ENCODE measurements around the gene EXOC2.

The EXOC2 gene

DNA sequence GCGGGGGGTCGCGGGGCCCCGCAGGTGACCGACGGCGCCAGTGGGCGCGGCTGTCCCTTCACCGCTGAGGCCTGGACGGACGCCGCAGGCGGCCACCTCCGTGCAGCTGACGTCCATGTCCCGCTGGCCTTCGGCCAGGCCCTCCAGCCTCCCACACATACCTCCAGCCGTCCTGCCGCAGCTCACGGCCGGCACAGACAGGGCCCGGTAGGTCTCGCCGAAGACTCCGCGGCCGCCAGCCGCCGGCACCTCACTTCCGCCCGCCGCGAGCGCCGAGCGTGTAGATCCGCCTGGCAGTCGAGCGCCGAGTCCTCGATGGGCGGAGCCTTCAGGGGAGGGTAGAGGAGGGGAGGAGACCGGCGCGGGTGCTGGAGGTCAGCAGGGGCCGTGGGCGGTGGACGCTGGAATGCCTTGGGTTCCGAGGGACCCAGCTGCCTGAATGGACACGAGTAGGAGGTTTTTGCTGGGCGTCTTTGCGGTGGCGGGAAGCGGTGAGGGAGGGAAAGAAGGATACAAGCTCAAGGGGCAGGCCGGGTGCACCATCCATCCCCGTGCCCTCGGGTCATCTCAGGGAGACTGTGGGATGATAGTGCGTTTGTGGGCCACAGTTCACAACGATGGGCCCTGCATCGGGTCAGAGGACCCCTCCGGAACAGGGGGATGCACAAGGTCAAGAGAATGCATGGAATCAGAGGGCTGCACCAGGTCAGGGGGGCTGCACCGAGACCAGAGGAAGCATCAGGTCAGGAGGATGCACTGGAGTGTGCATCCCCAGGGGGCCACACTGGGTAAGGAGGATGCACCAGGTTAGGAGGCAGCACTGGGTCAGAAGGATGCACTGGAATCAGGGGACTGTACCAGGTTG is at the start of gene EXOC2:
TSS of gene EXOC2 (minus strand) at position 282 of the 865 bp plus-strand sequence. CDS start 55,321 bp downstream, outside the sequence.
- peak; percentile 57 to 75 (median 59) for DNase-seq (ENCODE audit: low read depth in 3 of 3, low spot score in 1 of 3)

GRCh38 chr6:741410-742339 is 48.7 kb upstream of the EXOC2 start:
- no peak for DNase-seq (ENCODE audit: low read depth in 3 of 3, low spot score in 1 of 3)

DNA sequence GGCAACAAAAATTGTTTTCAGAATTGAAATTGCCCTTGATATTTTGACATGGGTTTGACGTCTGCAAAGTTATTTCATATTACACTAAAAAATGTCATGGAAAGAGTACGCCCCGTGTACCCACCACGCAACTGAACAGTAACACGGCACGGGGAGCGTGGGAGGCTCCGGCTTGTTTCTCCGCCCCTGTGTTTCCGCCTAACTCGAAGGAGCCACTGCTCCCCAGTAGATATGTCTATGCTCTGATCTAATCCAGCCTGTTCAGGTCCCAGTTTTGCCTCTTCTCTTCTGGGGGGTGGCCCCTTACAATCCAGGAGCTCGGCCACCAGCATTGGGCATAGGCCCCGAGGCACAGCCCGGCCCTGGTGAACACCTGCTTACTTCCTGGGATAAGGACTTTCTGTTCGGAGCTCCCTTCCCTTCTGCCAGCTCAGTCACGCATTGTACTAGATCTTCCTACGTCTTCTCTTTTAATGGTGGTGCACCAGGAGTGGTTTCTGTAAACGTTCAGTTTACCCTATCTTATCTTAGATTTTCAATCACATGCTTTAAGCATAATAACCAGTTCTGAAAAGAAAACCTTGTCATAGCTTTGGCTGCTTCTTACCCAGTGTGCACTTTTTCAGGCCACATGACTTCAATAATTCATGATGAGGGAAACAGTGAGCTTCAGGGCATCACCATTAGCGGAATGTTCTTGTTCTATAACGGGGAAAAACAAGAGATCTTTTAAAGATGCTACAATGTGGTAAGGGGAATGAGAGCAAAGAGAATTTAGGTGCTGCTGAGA is 43.9 kb upstream of the EXOC2 start:
- no peak for DNase-seq (ENCODE audit: low read depth in 3 of 3, low spot score in 1 of 3)

DNA sequence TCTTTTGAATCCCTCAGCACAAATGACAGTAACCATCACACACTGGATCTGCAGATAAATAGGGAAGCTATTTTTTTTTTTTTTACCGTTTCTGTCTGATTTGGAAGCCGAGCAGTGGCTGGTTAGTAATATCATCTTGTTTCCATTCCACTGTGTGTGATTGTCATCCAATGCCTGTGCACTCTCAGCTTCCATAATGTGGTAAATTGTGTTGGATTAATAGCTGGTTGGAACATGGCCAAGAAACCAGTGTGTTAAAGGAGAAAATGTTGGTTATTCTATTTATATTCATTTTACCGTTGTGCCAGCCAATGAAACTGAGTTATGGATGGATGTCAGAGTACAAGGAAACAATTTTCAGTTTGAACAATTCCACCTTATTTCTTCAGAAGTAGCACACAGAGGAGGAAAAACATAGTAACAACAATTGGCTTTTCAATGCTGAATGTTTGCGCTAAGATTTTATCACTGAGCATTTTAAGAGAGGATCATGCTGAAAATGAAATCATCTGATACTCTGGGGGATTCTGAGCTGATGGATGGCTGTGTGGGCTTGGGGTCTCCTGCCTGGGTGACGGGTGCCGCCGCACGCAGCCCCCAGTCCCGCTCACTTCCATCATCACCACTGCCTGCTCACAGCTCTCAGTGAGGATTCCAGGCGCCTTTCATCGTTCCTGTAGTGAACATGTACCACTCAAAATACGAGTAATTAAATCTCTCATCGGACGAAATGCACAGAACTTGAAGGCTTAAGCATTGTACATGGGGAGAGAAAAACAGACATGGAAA is 40.7 kb upstream of the EXOC2 start:
- no peak for DNase-seq (ENCODE audit: low read depth in 3 of 3, low spot score in 1 of 3)

DNA sequence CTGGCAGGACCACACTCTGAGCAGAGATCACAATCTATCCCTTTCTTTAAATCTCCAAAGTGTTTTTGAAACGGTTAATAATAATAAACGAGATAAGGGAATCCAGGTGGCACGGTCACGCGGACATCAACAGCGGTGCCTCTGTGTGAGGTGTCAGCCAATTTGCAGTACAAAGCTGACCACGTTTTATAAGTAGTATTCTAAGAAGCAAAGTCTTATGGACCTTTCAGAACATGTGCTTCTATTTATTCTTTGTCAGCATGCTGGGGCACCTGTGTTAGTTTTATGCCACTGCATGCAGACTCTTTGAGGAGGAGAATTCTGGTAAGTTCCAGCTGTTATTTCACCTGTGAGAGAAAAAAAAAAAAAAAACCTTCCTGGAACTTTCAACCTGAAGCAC is 39.0 kb upstream of the EXOC2 start:
- DNase-seq (ENCODE audit: low read depth in 3 of 3, low spot score in 1 of 3) = no peak

DNA sequence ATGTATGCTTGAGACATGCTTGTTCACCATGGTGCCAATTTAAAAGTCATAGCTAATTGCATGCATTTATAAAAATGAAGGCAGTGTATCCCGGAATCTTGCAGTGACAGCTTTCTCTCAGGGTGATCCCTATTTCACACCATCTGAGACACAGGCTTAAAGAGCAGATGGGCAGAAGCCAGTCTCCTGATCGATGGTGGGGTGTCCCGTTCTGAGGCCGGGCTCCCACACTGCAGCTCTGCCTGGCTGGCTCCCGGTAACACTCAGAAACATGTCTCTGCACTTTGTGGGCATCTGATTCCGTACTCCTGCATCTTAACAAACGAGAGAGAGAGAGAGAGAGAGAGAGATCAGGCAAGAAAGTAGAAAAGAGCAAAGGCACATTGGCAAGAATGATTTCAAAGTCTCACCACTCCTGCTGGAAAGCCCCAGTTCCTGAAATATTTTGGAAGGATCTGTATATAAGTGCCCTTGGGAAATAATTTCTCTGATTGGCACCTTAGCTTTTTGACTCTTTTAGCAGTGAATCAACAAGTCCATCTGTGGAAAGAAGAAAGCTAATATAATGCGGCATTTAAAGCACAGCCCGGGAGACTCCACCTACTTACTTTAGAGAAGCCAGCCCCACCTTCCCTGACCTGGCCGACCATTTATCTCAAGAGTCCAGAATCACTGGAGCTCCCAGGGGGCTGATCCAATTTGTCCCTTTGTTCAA is 36.8 kb upstream of the EXOC2 start:
- DNase-seq (ENCODE audit: low read depth in 3 of 3, low spot score in 1 of 3) = no peak

DNA sequence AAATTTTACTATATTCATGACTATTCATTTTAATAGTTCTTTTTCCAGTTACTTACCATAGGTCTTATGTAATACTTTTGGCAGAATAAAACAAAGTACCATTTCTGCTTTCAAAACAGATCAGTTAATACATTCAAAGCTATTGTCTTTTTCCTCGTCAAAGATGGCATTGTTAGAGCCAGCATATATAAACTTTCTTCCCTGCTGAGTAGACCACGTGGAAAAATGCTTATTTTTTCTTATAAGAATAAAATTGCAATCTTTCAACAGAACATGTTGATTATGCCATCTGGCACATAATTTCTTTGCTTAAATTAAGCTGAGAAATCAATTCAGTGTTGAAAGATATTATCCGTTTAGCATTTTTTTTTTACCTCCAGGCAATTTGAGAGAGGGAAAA is 34.9 kb upstream of the EXOC2 start:
- no peak for DNase-seq (ENCODE audit: low read depth in 3 of 3, low spot score in 1 of 3)

DNA sequence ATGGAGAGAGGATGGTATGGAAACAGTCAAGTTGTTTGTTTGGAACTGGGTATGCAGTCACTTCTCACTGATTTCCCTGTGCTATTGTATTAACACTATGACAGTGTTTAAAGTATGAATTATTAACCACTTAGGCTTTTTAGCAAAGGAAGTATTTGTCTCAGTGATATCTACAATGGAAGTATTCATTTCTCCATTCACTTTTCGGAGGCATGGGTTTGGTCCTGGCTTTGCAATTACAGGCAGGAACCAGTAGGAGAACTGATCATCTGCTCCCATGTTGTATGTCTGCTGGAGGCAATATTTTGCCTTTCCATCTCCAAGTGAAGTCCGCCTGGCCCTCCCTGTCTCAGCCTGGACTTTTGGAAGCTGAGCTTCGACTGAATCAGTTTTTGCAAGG is 30.6 kb upstream of the EXOC2 start:
- DNase-seq (ENCODE audit: low read depth in 3 of 3, low spot score in 1 of 3) = no peak

- DNase-seq (ENCODE audit: low read depth in 3 of 3, low spot score in 1 of 3) = no peak
These were observed 29.7 kb upstream of the EXOC2 start for GRCh38 chr6:722608-723007.

DNA sequence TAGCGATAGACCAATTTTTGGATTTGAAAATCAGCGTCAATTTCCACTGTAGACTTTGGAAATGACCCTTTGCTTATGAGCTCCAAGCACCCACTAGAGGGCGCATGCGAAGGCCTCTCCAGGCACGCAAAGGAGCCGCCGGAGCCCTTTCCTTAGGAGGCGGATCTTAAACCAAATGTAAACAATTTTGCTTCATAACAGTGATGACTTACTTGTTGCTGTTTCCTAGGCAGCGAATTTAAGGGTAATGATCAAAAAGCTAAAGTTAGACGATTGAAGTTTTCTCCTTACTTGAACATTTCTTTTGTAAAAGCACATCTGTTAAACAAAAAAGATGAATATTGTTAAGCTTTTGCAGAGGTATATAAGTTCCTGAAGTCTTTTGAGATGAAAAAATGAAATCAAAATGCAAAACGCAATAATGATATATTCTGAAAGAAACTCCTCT is 29.2 kb upstream of the EXOC2 start:
- DNase-seq (ENCODE audit: low read depth in 3 of 3, low spot score in 1 of 3) = peak; percentile 41 to 59 (median 43)

DNA sequence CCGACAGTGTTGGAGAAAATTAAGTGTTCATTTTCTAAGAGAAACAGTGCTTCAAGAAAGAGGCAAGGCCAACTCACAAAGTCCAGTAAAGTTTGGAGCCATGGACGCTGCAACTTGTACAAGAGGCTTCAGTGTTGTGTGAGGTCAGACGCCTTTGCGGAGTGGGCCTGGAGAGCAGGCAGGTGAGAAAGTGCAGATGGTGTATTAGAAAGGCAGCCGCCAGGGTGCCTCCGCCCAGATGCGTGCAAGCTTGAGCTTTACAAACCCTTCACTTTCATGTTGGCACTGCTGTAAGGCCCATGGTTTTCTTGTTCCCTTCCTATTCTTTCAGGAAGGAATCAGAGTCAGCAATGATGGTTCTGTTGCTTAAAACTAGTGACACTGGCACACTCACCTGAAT is 25.4 kb upstream of the EXOC2 start:
- DNase-seq (ENCODE audit: low read depth in 3 of 3, low spot score in 1 of 3) = no peak

DNA sequence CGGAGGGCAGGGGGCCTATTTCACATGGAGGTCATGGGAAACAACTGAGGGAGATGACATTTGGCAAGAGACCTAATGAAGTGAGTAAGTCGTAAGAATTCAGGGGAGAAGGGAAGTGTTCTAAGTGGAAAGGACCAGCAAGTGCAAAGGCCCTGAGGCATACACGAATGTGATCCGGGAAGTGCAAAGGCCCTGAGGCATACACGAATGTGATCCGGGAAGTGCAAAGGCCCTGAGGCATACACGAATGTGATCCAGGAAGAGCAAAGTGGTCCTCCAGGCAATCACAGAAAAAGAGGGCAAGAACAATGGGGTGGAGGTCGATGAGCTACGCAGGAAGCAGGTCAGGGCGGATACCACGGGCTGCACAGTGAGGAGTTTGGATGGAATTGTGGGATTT is 24.2 kb upstream of the EXOC2 start:
- DNase-seq (ENCODE audit: low read depth in 3 of 3, low spot score in 1 of 3) = no peak

DNA sequence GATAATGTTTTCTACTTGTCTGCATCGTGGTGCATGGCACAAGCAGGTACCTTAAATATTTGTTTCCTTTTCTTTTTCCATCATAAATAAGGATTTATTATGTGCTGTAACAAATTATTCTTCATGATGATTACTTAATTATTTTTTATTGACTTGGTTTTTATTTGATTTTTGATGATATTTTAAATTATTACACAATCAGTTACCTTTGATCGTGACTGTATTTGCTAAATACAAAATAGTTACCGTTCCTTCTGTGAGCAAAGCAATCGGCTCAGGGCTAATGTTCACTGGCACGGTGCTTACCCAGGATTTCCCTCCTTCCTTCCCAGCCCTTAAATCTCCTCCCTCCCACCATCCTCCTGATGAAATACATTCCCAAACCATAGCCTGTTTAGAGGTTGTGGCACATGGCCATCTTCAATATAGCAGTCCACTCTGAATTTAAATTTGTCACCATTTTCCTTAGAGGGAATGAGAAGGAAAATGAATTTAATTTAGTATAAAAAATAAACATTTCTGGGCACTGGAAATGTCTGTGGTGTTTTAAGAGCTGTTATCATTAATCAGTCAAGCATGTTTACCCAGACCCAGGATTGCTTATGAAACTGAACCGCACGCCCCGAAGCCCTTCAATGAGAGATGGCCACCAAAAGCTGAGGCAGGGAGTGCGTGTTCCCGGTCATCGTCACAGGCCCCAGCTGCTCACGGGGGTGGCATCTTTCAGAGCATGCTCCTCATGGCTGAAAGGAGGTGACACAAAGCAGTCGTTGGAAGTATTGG is 23.0 kb upstream of the EXOC2 start:
- DNase-seq (ENCODE audit: low read depth in 3 of 3, low spot score in 1 of 3) = no peak

GRCh38 chr6:714100-714499 is 21.2 kb upstream of the EXOC2 start:
- no peak for DNase-seq (ENCODE audit: low read depth in 3 of 3, low spot score in 1 of 3)

- no peak for DNase-seq (ENCODE audit: low read depth in 3 of 3, low spot score in 1 of 3)
These were observed 20.4 kb upstream of the EXOC2 start for GRCh38 chr6:713351-713750.

- no peak for DNase-seq (ENCODE audit: low read depth in 3 of 3, low spot score in 1 of 3)
These were observed 19.9 kb upstream of the EXOC2 start for GRCh38 chr6:712805-713204.

GRCh38 chr6:711925-712324 is 19.0 kb upstream of the EXOC2 start:
- no peak for DNase-seq (ENCODE audit: low read depth in 3 of 3, low spot score in 1 of 3)

- peak in 2 of 3 donors; percentile 3 to 34 for DNase-seq (ENCODE audit: low read depth in 3 of 3, low spot score in 1 of 3)
These were observed 17.9 kb upstream of the EXOC2 start for GRCh38 chr6:710601-711571.

All from stimulated activated CD4-positive, alpha-beta T cell treated with anti-CD3 and anti-CD28 coated beads, TNF-alpha, amount 100 ng/mL, for 1 hour (primary cell).